GM21723 (cell line): ENCODE measurements around the gene TUBGCP5.

Source experiments
- ATAC-seq: cut with Tn5 transposase; IDR thresholded peaks from one replicate; pipeline ENCODE4 v1.9.1; 2021; ENCODE audit warnings: mild to moderate bottlenecking, moderate library complexity; ENCODE audit not compliant: unreplicated experiment

The TUBGCP5 gene

DNA sequence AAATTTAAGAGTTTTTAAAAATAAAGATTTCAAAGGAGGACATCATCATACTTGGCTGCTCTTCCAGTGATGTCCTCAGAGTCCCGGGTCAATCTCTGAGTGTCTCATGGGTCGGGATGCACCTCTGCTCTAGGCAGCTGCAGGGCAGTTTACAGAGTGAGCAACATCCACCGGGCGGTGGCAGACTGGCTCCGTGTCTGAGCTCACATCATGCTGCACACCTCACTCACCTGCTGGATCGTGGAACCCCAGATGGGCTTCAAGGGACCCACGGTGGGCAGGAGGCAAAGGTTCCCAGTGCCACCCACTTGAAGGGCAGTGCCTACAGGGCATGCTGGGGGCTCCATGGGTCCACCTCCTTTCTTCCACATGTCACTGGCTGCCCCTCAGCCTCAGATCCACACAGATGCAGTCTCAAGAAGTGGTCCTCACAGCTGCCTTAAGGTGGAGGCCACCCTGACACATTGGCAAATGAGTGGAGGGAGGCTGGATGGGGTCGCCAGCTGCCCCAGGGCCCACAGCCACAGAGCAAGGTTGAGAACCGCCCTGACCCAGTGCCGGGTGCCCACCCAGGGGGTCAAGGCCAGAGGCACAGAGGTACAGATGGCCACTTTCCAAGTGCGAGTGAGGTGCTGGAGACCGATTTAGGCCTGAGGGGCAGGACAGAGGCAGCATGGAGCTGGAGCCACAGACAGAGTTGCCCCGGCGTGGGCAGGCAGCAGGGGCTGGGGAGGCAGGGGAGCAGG lies 84.4 kb downstream of the TUBGCP5 start:
- ATAC-seq = no peak

DNA sequence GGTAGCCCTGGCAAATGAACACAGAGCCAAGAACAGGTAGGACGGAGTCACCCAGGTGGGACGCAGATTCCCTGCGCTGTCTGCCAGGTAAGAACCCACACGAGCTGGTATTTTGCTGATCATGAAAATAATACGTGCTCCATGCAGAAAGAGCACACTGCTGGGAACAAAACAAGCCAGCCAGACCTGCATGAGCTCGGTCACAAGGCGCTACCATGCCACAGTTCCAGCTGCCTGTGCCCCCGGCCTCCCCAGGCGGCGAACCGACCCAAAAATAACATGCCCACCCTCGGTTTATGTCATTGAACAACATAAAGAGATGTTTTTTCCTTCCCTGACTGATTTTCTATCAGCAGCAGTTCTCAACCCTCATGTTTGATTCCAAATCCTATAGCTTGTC lies 85.0 kb downstream of the TUBGCP5 start:
- ATAC-seq = no peak

DNA sequence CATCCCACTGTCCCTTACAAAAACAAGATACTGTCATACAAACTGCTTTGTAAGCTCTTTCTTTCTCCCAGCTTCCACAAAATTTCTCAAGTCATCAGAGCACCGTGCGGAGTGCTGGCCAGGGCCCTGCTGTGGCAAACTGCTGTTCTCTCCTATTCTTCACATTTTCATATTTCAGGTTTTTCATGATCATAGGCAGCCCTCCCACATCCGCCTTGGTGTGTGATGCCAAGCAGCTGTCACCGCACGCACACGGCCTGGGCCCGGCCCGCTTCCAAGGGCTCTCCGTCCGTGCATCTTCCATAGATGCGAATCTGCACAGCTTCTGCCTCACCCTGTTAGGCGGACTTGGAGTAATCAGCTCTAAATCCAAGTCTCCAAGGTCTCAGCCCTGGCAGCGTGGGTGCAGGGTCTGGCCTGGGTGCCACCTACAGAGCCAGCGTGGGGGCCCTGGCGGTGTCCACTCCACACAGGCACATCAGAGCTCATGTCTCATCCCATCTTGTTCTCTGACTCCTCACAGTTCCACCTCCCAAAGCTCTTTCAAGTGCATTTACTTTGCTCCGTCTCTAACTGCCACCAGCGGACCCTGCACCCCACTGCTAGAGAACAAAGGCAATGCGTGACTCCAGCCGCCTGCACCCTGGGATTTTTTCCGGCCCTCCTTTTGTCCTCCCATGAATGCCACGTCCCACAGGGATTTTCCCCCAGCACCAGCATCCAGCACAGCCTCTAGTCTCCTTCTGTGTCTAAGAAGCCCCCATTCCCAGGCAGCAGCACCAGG lies 86.4 kb downstream of the TUBGCP5 start:
- ATAC-seq = no peak

DNA sequence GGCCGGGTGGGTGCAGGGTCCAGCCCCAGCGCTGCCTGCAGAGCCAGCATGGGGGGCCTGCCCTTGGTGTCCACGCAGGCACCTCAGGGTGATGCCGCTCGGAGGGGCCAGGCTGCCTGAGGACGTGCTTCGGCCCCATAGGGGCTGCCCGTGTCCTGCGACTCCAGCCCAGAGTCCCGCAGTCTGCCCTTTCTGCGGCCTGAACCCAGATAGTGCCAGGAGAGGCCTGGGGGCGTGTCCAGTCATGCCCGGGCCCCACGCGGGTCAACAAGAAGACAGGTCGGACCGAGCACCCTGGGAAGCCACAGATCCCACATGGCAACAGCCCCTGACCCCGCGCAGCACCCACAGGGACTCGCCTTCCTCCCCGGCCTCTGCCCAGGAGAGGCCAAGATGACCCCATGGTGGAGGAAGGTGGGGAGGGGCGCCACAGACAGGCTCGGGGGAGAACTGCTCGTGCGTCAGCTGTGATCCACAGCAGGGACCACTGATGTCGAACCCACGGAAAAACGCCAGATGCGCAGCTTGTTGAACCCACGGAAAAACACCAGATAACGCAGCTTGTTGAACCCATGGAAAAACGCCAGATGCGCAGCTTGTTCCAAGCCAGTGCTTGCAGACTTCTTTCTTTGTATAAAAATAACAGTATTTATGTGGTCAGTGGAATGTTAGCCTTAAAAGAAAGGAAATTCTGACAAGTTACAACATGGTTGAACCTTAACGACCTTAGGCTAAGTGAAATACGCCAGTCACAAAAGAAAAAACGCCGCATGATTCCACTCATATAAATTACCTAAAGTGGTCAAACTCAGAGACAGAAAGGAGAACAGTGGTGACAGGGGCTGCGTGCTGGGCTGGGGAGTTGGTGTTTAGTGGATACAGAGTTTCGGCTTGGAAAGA lies 87.7 kb downstream of the TUBGCP5 start:
- no peak for ATAC-seq

DNA sequence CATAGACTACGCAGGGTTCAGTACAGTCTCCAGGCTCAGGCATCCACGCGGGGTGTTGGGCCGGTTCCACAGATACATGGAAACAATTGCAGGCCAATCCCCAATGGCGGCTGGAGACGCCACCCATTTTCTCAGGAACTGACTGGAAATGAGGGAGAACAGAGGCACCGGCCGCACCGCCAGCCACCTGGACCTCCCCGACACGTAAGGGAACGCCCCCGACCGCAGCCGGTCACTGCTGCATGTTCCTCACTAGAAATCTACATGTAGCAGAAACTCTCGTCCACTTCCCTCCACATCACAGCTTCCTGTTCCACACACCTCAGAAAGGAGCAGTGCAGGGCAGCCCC lies 88.4 kb downstream of the TUBGCP5 start:
- no peak for ATAC-seq

DNA sequence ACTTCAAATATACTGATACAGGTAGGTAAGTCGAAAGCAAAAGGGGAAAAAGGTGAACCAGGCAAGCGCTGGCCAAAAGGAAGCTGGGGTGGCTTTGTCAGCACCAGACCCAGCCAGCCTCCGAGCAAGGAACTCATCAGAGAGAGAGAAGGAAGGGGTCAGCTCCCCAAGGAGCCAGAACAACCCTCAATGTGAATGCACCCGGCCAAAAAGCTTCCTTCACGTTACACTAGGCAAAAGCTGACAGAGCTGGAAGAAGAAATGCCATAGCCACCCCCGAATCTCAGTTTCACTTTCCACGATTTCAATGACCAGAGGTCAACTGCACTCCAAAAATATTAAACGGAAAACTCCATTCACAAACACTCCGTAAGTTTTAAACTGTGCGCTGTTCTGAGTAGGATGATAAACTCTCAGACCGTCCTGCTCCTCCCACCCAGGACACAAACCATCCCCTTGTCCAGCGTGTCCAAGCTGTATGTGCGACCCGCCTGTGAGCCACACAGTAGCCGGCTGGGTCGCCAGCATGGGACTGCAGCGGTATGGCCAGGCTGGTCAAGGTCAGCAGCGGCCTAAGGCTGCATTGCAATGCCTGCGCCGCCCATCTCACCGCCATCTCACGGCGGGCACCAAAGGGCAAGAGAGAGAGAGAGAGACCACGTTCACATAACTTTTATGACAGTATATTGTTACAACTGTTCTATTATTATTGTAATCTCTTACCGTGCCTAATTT lies 88.9 kb downstream of the TUBGCP5 start:
- ATAC-seq = no peak
